Right cardiac atrium (tissue), 5 donors: ENCODE data around the gene ZNF841. TPM values are rescaled to one million over a fixed set of nuclear protein-coding genes. Genes with fewer than 3 reads are reported as not detected.

Experiments used
- ATAC-seq, 2 donors: fragments of 200-7000 bp; cut with Tn5 transposase; one replicate each; pipeline versions ENCODE4 v1.8.0 to v1.9.1; 2020; ENCODE audit warnings: moderate library complexity in 2 of 2, mild to moderate bottlenecking in 1 of 2
- DNase-seq, 3 donors: peaks; one replicate each; pipeline ENCODE4 v3.0.0-alpha.2; 2020
- H3K27ac ChIP-seq: one replicate; pipeline ENCODE4 v1.5.1; 2013; ENCODE audit warnings: mild to moderate bottlenecking, low read length, control low read depth, moderate library complexity
- H3K27me3 ChIP-seq: one replicate; pipeline ENCODE4 v1.6.1; 2013; ENCODE audit not compliant: control insufficient read depth, insufficient read depth
- H3K4me1 ChIP-seq: one replicate; pipeline ENCODE4 v1.6.1; 2013; ENCODE audit warnings: low read length; ENCODE audit not compliant: control insufficient read depth, insufficient read depth
- H3K4me3 ChIP-seq: one replicate; pipeline ENCODE4 v1.5.1; 2013; ENCODE audit warnings: low read length, control low read depth
- H3K9me3 ChIP-seq: one replicate; pipeline ENCODE4 v1.6.1; 2013; ENCODE audit warnings: low read length; ENCODE audit not compliant: control insufficient read depth
- WGBS: extraction: QIAGEN DNeasy Blood & Tissue Kit; methylation state at CpG from one replicate; pipeline ENCODE4 v1.1.7; 2013; 5-methylcytosine and 5-hydroxymethylcytosine counted together
- intact Hi-C, 4 donors: fragments of 100-400 bp; cut with DNase I; formaldehyde crosslinking; loops; one replicate each; pipeline versions ENCODE4 v1.11.0 to v1.14.0; 2022 to 2023
- long read RNA-seq, 4 donors: library from polyadenylated mRNA; unstranded; transcript quantifications; one replicate each; pipeline ENCODE4 v2.0.0, GENCODE V29; 2020 to 2021
- polyA plus RNA-seq: library from polyadenylated mRNA; stranded (reverse); fragments of 200-250 nt; gene quantifications from one replicate; pipeline ENCODE4 v1.2.3, GENCODE V29; 2013
- total RNA-seq, 4 donors: library from RNA; stranded (reverse); fragmentation: NEBNext Ultra II Directional; extraction: Animal tissue kit (Norgen Biotek cat#: 25700); gene quantifications; one replicate each; pipeline ENCODE4 v1.2.1, GENCODE V29; 2021
- donor health status: healthy with polysubstance abuse.
- donor health status: DM: no; HTN: yes; CAD: no.
- donor health status: DM: no; HTN: no; CAD: no.
- donor health status: DM: no; HTN: yes; CAD: no; lungs with severe emphysema.
- donor health status: DM: yes; HTN: yes; CAD: no.

ZNF841 gene
- 10 to 100 TPM; 11.0 to 17.9 (median 13.1) TPM for total RNA-seq
- 4.7 TPM for polyA plus RNA-seq
- long read RNA-seq, donor 1, partial matches to known transcripts, result 1 of 4 reads
- long read RNA-seq, donor 1, other reads (novel, unspliced or antisense), result 3 of 4 reads
- long read RNA-seq, donor 2, result 0 reads
- long read RNA-seq, donor 3, partial matches to known transcripts, result 1 of 9 reads
- long read RNA-seq, donor 3, other reads (novel, unspliced or antisense), result 8 of 9 reads
- long read RNA-seq, donor 4, partial matches to known transcripts, result 0 of 1 reads
- long read RNA-seq, donor 4, other reads (novel, unspliced or antisense), result 1 of 1 reads

GRCh38 chr19:52095172-52096014, at the start of gene ZNF841:
ZNF841 (minus strand) TSS chr19:52095765; CDS start chr19:52084801, 10,964 bp downstream.
- under 1% methylated on average over 59 of the region's 59 CpGs for WGBS
- intact Hi-C loops, result no loop called here
- Histone ChIP-seq H3K4me3 (peak within 1 kb of the TSS; percentile 92), H3K27ac (peak within 1 kb of the TSS; percentile 58), H3K4me1 (peaks cover 6% of the 10 kb centered on the region), H3K9me3 (no peaks in the 10 kb centered on the region), H3K27me3 (no peaks in the 10 kb centered on the region)
- ATAC-seq (peak; percentile 100), DNase-seq (peak; percentile 98 to 99 (median 98))

DNA sequence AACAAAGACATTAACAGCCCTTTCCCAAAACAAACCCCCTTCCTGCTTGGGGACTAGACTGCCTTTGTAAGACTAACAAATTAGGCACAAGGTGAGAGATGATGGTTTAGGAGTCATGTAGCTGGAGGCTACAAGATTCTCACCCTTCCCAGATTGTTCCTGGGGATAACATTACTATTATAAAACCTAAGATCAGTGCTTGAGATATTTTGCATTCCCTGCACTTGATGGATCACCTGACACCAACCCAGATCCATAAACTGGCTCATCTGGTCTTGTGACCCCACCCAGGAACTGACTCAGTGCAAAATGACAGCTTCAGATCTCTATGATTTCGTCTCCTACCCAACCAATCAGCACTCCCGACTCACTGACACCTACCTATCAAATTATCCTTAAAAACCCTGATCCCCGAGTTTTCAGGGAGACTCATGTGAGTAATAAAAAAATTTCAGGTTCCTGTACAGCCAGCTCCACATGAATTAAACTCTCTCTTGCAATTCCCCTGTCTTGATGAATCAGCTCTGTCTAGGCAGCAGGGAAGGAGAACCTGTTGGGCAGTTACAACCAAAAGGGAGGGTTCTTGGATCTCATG, 46.5 kb upstream of the ZNF841 start:
- ATAC-seq, result no peak
- Histone ChIP-seq H3K27ac (no peak overlapping the region), H3K27me3 (no peaks in the 10 kb centered on the region), H3K4me1 (no peaks in the 10 kb centered on the region), H3K4me3 (no peak overlapping the region), H3K9me3 (no peaks in the 10 kb centered on the region)
- WGBS, result 91% methylated on average over 3 of the region's 3 CpGs
- intact Hi-C loops, result no loop called here
- no peak for DNase-seq

DNA sequence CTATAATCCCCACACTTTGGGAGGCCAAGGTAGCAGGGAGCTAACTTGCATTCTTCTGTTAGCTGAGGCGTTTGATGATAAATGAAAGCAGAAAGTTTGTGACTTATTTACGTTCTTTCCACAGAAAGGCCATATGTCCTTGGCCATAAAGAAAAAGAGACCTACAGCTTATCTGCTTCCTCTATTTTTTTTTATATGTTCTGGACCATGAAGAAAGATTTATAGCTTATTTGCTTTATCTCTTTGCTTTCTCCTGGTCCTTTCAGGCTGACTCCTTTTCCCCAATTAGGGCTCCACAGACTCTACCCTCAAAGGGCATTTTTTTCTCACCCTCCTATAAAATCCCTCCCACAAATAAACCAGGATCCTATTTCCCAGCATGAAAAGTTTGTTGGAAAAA, 45.6 kb upstream of the ZNF841 start:
- no peaks in the 10 kb centered on the region for H3K27me3 ChIP-seq
- DNase-seq (no peak), ATAC-seq (no peak)
- no peaks in the 10 kb centered on the region for H3K4me1 ChIP-seq
- no peak overlapping the region for H3K27ac ChIP-seq
- H3K4me3 ChIP-seq, result no peak overlapping the region
- intact Hi-C loops, result no loop called here
- H3K9me3 ChIP-seq, result no peaks in the 10 kb centered on the region
- 90% methylated on average over 2 of the region's 2 CpGs for WGBS

DNA sequence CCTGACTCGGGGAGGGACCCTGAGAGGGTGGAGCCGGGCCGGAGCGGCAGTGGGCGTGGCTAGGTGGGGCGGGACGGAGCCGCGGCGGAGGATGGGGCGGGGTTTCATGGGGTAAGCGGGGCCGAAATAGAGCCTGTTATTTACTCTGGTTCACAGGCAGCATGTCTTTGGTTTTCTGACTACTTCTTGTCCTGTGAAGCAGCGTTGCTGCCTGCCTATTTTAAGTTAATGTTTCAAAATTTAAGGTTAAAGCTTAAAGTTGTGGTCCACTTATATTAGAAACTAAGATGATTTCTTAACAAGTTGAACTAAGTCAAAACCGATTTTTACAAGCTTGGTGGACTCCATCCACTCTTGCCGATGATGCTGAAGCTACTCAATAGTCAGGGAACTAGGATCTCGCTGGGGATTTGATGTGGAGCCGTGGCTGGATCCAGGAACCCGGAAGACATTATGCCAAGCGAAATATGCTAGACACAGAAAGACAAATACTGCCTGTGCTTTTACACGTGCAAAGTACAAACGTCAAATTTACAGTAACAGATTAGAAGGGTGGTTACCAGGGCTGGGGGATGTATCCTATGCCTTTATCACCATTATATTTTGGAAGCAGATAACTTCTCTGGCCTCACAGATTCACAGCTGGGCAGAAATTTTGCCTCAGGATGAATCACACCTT, 44.6 kb upstream of the ZNF841 start:
- Histone ChIP-seq H3K4me1 (no peaks in the 10 kb centered on the region), H3K9me3 (no peaks in the 10 kb centered on the region), H3K27ac (peak overlapping the region; percentile 30), H3K27me3 (no peaks in the 10 kb centered on the region), H3K4me3 (peak overlapping the region; percentile 13)
- ATAC-seq, result peak; percentile 100
- no peak for DNase-seq
- intact Hi-C loops, result no loop called here
- WGBS, result 11% methylated on average over 22 of the region's 22 CpGs

DNA sequence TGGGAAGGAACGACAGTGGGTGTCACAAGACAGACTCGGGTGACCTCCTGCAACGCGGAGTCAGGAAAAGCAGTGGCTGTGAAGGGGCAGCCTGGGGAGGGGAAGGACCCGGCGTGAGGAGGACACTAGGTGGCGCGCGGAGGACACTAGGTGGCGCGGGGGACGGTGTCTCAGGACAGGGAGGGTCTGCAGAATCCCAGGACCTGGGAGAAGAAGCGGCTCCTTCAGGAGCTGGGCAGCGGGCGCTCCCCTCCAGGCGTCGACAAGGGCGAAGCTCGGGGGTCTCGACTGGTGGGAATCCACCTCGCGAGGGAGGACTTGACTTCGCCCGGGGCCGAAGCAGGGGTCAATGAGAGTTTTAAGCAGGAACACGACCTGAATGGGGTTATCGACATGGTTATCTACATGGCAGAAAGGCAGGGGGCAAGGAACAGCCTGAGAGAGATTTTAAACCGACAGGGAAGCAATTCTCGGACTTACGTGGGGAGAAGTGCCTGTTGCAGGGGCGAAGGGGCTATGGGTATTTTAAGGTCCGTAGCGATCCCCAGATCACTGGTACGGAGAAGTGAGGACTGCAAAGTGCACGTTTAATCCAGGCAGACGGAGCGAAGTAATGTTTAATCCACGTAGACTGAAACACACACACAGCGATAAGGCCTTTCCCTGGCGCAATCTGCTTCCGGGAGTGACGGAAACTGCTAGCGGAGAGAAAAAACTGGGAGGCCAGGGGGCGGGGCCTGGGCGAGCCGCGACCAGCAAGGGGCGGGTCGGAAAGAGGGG, 43.9 kb upstream of the ZNF841 start, which contains the start of gene ZNF616:
Gene ZNF616 (minus strand): TSS at position 687 of the 780 bp plus-strand sequence. CDS start 9,426 bp downstream, outside the sequence.
- H3K27me3 ChIP-seq, result no peaks in the 10 kb centered on the region
- DNase-seq (peak; percentile 98 to 99 (median 98)), ATAC-seq (peak; percentile 97)
- H3K4me3 ChIP-seq, result peak within 1 kb of the TSS; percentile 69
- WGBS, result under 1% methylated on average over 49 of the region's 49 CpGs
- intact Hi-C loops, result loop anchor here (2.0 to 5.0 kb wide), 4 partner anchors 48 to 99 kb away; partner anchors contain the start of gene PPP2R1A (in 1 of the 4)
- H3K4me1 ChIP-seq, result no peaks in the 10 kb centered on the region
- H3K27ac ChIP-seq, result peak within 1 kb of the TSS; percentile 65
- no peaks in the 10 kb centered on the region for H3K9me3 ChIP-seq

DNA sequence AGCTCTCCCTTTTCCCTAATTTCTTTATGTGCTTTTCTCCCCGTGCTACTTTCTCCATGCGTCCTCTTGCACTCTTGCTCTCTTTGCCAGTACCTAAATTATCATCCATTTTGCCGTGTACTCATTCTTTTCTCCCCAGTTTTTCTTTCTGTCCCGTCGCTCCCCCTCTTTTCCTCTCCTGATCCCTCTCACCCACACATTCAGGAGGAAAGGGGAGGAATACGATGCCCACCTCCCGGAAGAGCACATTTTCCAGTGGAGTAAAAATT, 43.4 kb upstream of the ZNF841 start:
- H3K4me1 ChIP-seq, result no peaks in the 10 kb centered on the region
- DNase-seq, result no peak
- H3K9me3 ChIP-seq, result no peaks in the 10 kb centered on the region
- H3K27ac ChIP-seq, result peak overlapping the region; percentile 42
- H3K27me3 ChIP-seq, result no peaks in the 10 kb centered on the region
- no peak for ATAC-seq
- WGBS, result 0% methylated on average over 7 of the region's 7 CpGs
- intact Hi-C loops, result loop anchor here (2.0 to 5.0 kb wide), 4 partner anchors 48 to 100 kb away; partner anchors contain the start of gene PPP2R1A (in 1 of the 4)
- H3K4me3 ChIP-seq, result peak overlapping the region; percentile 69

DNA sequence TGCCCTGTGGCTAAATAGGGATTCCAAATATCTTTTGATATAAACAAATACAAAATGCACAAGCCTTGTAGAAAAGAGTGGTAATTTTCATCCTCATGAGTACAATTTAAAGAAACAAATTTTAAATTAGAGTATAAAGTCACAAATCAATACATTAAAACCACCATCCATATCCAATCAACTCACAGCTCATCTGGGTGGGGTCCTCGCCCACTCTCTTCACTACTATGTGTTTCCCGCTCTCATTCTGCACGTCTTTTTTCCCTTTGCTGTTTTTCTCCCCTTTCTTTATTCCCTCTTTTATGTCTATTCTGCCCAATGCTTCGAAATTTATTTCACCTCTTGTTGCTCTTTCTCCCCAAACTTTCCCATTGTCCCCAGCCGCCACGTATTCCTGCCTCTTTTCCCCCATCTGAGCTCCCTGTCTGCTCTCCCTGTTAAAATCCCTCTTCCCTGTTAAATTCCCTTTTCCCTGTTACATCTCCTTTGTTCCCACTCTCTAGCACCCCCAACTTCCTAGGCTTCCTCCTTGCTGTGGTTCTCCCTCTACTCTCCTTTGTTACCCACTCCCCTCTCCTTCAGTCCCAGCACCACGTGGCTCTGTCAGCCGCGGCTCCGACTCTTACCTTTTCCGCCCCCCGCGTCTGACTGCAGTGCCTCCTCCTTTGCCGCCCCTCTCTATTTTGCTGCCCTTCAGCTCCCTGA, 42.9 kb upstream of the ZNF841 start:
- ATAC-seq, result peak in 1 of 2 donors; percentile 34
- Histone ChIP-seq H3K4me1 (no peaks in the 10 kb centered on the region), H3K4me3 (peak overlapping the region; percentile 69), H3K27me3 (no peaks in the 10 kb centered on the region), H3K27ac (peak overlapping the region; percentile 42), H3K9me3 (no peaks in the 10 kb centered on the region)
- DNase-seq, result peak in 1 of 3 donors; percentile 18
- 7% methylated on average over 14 of the region's 14 CpGs for WGBS
- intact Hi-C loops, result loop anchor here (2.0 to 5.0 kb wide), 4 partner anchors 49 to 100 kb away; partner anchors contain the start of gene PPP2R1A (in 1 of the 4)

- H3K27me3 ChIP-seq, result no peaks in the 10 kb centered on the region
- intact Hi-C loops, result no loop called here
- no peak overlapping the region for H3K27ac ChIP-seq
- no peak for DNase-seq
- 99% methylated on average over 3 of the region's 3 CpGs for WGBS
- ATAC-seq, result no peak
- no peak overlapping the region for H3K4me3 ChIP-seq
- H3K9me3 ChIP-seq, result peaks cover 21% of the 10 kb centered on the region
- H3K4me1 ChIP-seq, result no peaks in the 10 kb centered on the region
These were observed 24.7 kb upstream of the ZNF841 start for GRCh38 chr19:52120286-52120685.

GRCh38 chr19:52115526-52116053, 20.0 kb upstream of the ZNF841 start:
- WGBS, result 98% methylated on average over 12 of the region's 12 CpGs
- ATAC-seq (no peak), DNase-seq (no peak)
- no peak overlapping the region for H3K27ac ChIP-seq
- no peaks in the 10 kb centered on the region for H3K27me3 ChIP-seq
- peaks cover 28% of the 10 kb centered on the region for H3K9me3 ChIP-seq
- H3K4me1 ChIP-seq, result no peaks in the 10 kb centered on the region
- intact Hi-C loops, result no loop called here
- H3K4me3 ChIP-seq, result peak overlapping the region; percentile 3
